HepG2 (cell line): ENCODE data around the gene TBC1D4. TPM values are rescaled to one million over a fixed set of nuclear protein-coding genes. Genes with fewer than 3 reads are reported as not detected.
A peak's percentile ranks its signal among the peaks of the same experiment; 100 is the strongest.

Experiments
- ATAC-seq: fragments of 200-7000 bp; cut with Tn5 transposase; 3 replicates; pipeline ENCODE4 v1.9.1; 2020; ENCODE audit warnings: mild to moderate bottlenecking, moderate library complexity
- BruUV-seq: library from RNA; stranded (reverse); fragments of 400-500 nt; replicated peaks from 2 replicates; lab custom pipeline; 2021; lab: Mats Ljungman, UMichigan
- CTCF ChIA-PET: fragments of 300-600 bp; formaldehyde crosslinking; extraction: SDS; loops from one replicate; lab custom pipeline; 2021; ENCODE audit warnings: low total read pairs, inconsistent platforms, low intra/inter-chr PET ratio; lab: Yijun Ruan, JAX
- POLR2A ChIA-PET: fragments of 350-600 bp; sonication (Branson Sonifier 250); formaldehyde crosslinking; loops from one replicate; lab custom pipeline; 2020; ENCODE audit warnings: antibody characterized with exemption, inconsistent platforms; lab: Yijun Ruan, JAX
- DNase-seq: peaks from one replicate; pipeline ENCODE4 v3.0.0-alpha.2; 2015; ENCODE audit warnings: low spot score
- FAIRE-seq: peaks from 3 replicates; lab custom pipeline; 2011; peaks lifted over from hg19 to GRCh38; lab: Jason Lieb, UNC
- H2AFZ ChIP-seq: one replicate; pipeline ENCODE4 v1.6.1; 2011; ENCODE audit warnings: low read length, inconsistent platforms
- H3K27ac ChIP-seq: fragments of 300-600 bp; 3 replicates; pipeline ENCODE4 v1.8.0; 2011; ENCODE audit warnings: mixed run types, mild to moderate bottlenecking, mixed read lengths, low read length, inconsistent platforms; ENCODE audit not compliant: insufficient read depth; ENCODE audit errors: extremely low read length
- H3K27me3 ChIP-seq, 2 experiments: fragments of 200-600 bp in 1 of 2; 2 replicates in 1 of 2; 3 replicates in 1 of 2; pipeline versions ENCODE4 v1.6.0 to v1.8.0; 2011; ENCODE audit warnings: low read length in 2 of 2, mild to moderate bottlenecking in 2 of 2, moderate library complexity in 2 of 2, inconsistent platforms in 1 of 2; ENCODE audit not compliant: insufficient read depth in 2 of 2, control insufficient read depth in 1 of 2
- H3K36me3 ChIP-seq, 2 experiments: fragments of 200-600 bp in 1 of 2; replicated peaks in 1 of 2; 2 replicates in 1 of 2; 3 replicates in 1 of 2; pipeline versions ENCODE4 v1.5.1 to v1.8.0; 2011; ENCODE audit warnings: low read length in 2 of 2, inconsistent platforms in 1 of 2; ENCODE audit not compliant: insufficient read depth in 2 of 2, control insufficient read depth in 1 of 2
- H3K4me1 ChIP-seq: 2 replicates; pipeline ENCODE4 v1.5.1; 2012; ENCODE audit warnings: low read length, inconsistent platforms; ENCODE audit not compliant: insufficient read depth
- H3K4me2 ChIP-seq: 2 replicates; pipeline ENCODE4 v1.6.0; 2011; ENCODE audit warnings: low read depth, low read length, inconsistent platforms
- H3K4me3 ChIP-seq, 3 experiments: fragments of 200-600 bp in 1 of 3; sonication (generic), shearing (Covaris generic) in 1 of 3; replicated peaks in 1 of 3; 2 replicates each; pipeline ENCODE4 v1.5.1; 2011 to 2016; ENCODE audit warnings: low read length in 3 of 3, inconsistent platforms in 2 of 3, low read depth in 2 of 3, mild to moderate bottlenecking in 2 of 3, control low read depth in 1 of 3, mixed read lengths in 1 of 3; ENCODE audit not compliant: insufficient read depth in 1 of 3
- H3K79me2 ChIP-seq: one replicate; pipeline ENCODE4 v1.6.1; 2011; ENCODE audit warnings: low read length, inconsistent platforms; ENCODE audit not compliant: insufficient read depth
- H3K9ac ChIP-seq: 2 replicates; pipeline ENCODE4 v1.6.0; 2011; ENCODE audit warnings: mild to moderate bottlenecking, low read depth, low read length, inconsistent platforms; ENCODE audit not compliant: insufficient read depth
- H3K9me3 ChIP-seq: 2 replicates; pipeline ENCODE4 v1.5.1; 2012; ENCODE audit warnings: mild to moderate bottlenecking, low read length
- H4K20me1 ChIP-seq: 2 replicates; pipeline ENCODE4 v1.6.0; 2011; ENCODE audit warnings: inconsistent platforms, mild to moderate bottlenecking, low read length, moderate library complexity; ENCODE audit not compliant: insufficient read depth
- ADNP ChIP-seq: sonication (generic); formaldehyde crosslinking; IDR thresholded peaks from 2 replicates; pipeline ENCODE4 v1.4.0; 2020; ENCODE audit warnings: missing genetic modification reagents
- CSRNP2 ChIP-seq: sonication (generic); formaldehyde crosslinking; conservative IDR thresholded peaks from 2 replicates; pipeline ENCODE4 v1.8.0; 2022; ENCODE audit warnings: low read depth, missing genetic modification reagents
- HIVEP1 ChIP-seq: sonication (generic); formaldehyde crosslinking; IDR thresholded peaks from 2 replicates; pipeline ENCODE4 v1.4.0; 2020; ENCODE audit warnings: mild to moderate bottlenecking, missing genetic modification reagents
- MAFG ChIP-seq: sonication (generic); formaldehyde crosslinking; IDR thresholded peaks from 2 replicates; pipeline ENCODE4 v1.5.1; 2020; ENCODE audit warnings: mild to moderate bottlenecking, missing genetic modification reagents
- MLX ChIP-seq: IDR thresholded peaks from 2 replicates; pipeline ENCODE4 v1.6.1; 2016
- RXRA ChIP-seq: sonication (generic); formaldehyde crosslinking; IDR thresholded peaks from 2 replicates; pipeline ENCODE4 v1.5.1; 2020; ENCODE audit warnings: missing genetic modification reagents
- SMAD1 ChIP-seq: sonication (generic); formaldehyde crosslinking; IDR thresholded peaks from 2 replicates; pipeline ENCODE4 v1.4.0; 2020; ENCODE audit warnings: missing genetic modification reagents, low read depth, mild to moderate bottlenecking, borderline replicate concordance
- ZNF234 ChIP-seq: sonication (generic); formaldehyde crosslinking; conservative IDR thresholded peaks from 2 replicates; pipeline ENCODE4 v1.5.1; 2020; ENCODE audit warnings: mild to moderate bottlenecking, missing genetic modification reagents
- ZNF274 ChIP-seq: sonication (generic); formaldehyde crosslinking; IDR thresholded peaks from 2 replicates; pipeline ENCODE4 v1.5.1; 2020; ENCODE audit warnings: mild to moderate bottlenecking, missing genetic modification reagents
- ZNF496 ChIP-seq: sonication (generic); formaldehyde crosslinking; IDR thresholded peaks from 2 replicates; pipeline ENCODE4 v1.8.1; 2023; ENCODE audit warnings: mild to moderate bottlenecking, moderate library complexity, missing genetic modification reagents; ENCODE audit not compliant: insufficient replicate concordance
- WGBS: methylation state at CpG from one replicate; pipeline ENCODE4 v1.1.6; 2017; ENCODE audit warnings: low lambda C conversion rate; 5-methylcytosine and 5-hydroxymethylcytosine counted together
- in situ Hi-C: cut with HindIII; loops from 2 replicates; pipeline ENCODE4 v1.10.0; 2017; ENCODE audit warnings: low pct_unique_long_range_greater_than_20kb; ENCODE audit not compliant: extremely low pct_ligation_motif_present
- intact Hi-C: fragments of 100-400 bp; cut with micrococcal nuclease; formaldehyde crosslinking; loops from one replicate; pipeline ENCODE4 v1.10.0; 2022; ENCODE audit not compliant: unreplicated experiment
- polyA plus RNA-seq, 8 experiments: library from polyadenylated mRNA; depleted of rRNA in 3 of 8; stranded (reverse) in 7 of 8; unstranded in 1 of 8; fragments of >200 nt; fragmentation: Illumina TruSeq in 4 of 8; extraction: Trizol in 4 of 8; gene quantifications; 2 replicates each; pipeline versions ENCODE4 v1.2.1 to v1.2.3, GENCODE V29; 2011 to 2016; ENCODE audit warnings: low read depth in 4 of 8, missing spikeins in 1 of 8, mixed read lengths in 1 of 8; ENCODE audit not compliant: insufficient read depth in 1 of 8
- total RNA-seq, 5 experiments: library from RNA; depleted of rRNA; stranded (reverse); fragments of >200 nt; fragmentation: Illumina TruSeq; extraction: Trizol; gene quantifications; 2 replicates each; pipeline ENCODE4 v1.2.3, GENCODE V29; 2016; ENCODE audit warnings: low read depth in 1 of 5

TBC1D4 gene
- total and polyA plus RNA-seq, 2 of the 13 experiments (the other 11 are each of a cell fraction or from before 2014, with no cell fraction given) = 35.9 to 64.4 TPM

- no peak overlapping the region for H3K4me2 ChIP-seq
- TF ChIP-seq ZNF274 (CRISPR knock-in tag) (no peak), MAFG (no peak), ADNP (CRISPR knock-in tag) (no peak), ZNF234 (no peak), ZNF496 (no peak), MLX (CRISPR knock-in tag) (no peak), CSRNP2 (no peak), SMAD1 (CRISPR knock-in tag) (no peak), HIVEP1 (no peak), RXRA (CRISPR knock-in tag) (no peak)
- TF ChIP-seq, all 625 proteins: peak for 0
- CTCF ChIA-PET = no interaction called here
Measured at GRCh38 chr13:75364131-75364713, 117.7 kb downstream of the TBC1D4 start.

More at GRCh38 chr13:75364131-75364713, 117.7 kb downstream of the TBC1D4 start:
- peaks cover 62% of the 10 kb centered on the region for H3K79me2 ChIP-seq
- POLR2A ChIA-PET = interaction anchor here (0.8 to 1.3 kb wide), 2 partner anchors 24 to 185 kb away, joined by 3 read pairs; partner anchors contain the start of gene UCHL3
- peaks cover 12% of the 10 kb centered on the region for H4K20me1 ChIP-seq
- H3K9me3 ChIP-seq = no peaks in the 10 kb centered on the region
- H3K9ac ChIP-seq = no peak overlapping the region
- H3K27ac ChIP-seq = no peak overlapping the region
- no peaks in the 10 kb centered on the region for H3K27me3 ChIP-seq
- DNase-seq (no peak), ATAC-seq (peak; percentile 21; the same call in 2 of the 3 replicates), FAIRE-seq (no peak)
- H3K36me3 ChIP-seq = peaks cover 3 to 19% of the 10 kb centered on the region in 2 experiments; a peak in 4 of 5 replicates
- H2AFZ ChIP-seq = no peak overlapping the region
- WGBS = 93% methylated on average over 3 of the region's 3 CpGs
- peaks cover 69% of the 10 kb centered on the region for H3K4me1 ChIP-seq
- intact Hi-C loops (no loop called here), in situ Hi-C loops (no loop called here)
- no peak overlapping the region for H3K4me3 ChIP-seq
- no TSS peak for BruUV-seq
